Motor neuron (in vitro differentiated cells): ENCODE results near the gene TIMM10. TPM values are rescaled to one million over a fixed set of nuclear protein-coding genes. Genes with fewer than 3 reads are reported as not detected.
A peak's percentile ranks its signal among the peaks of the same experiment; 100 is the strongest.
"Not testable (repeated sequence)": the region's sequence is repeated elsewhere in the genome, so short reads cannot be mapped to it uniquely, and the experiment has no call there.

Experiments
- ATAC-seq, 8 experiments: fragments of 200-7000 bp; cut with Tn5 transposase; replicated peaks in 6 of 8; 2 replicates each; pipeline ENCODE4 v1.8.0; 2021; ENCODE audit warnings: mild to moderate bottlenecking in 8 of 8, moderate library complexity in 8 of 8
- H3K27ac ChIP-seq, 2 donors: fragments of 250-450 bp; sonication (Bioruptor Pico); 2 replicates each; pipeline ENCODE4 v1.9.0; 2021; ENCODE audit warnings: antibody characterized with exemption in 2 of 2, mild to moderate bottlenecking in 2 of 2, moderate library complexity in 1 of 2
- H3K4me1 ChIP-seq, 2 donors: fragments of 250-450 bp; sonication (Bioruptor Pico); replicated peaks in 1 of 2; 2 replicates each; pipeline ENCODE4 v1.6.1; 2021; ENCODE audit warnings: antibody characterized with exemption in 2 of 2, mild to moderate bottlenecking in 2 of 2, moderate library complexity in 1 of 2
- H3K4me3 ChIP-seq, 5 donors: fragments of 250-450 bp; sonication (Bioruptor Pico); 2 replicates each; pipeline ENCODE4 v1.9.0; 2021; ENCODE audit warnings: antibody characterized with exemption in 5 of 5, mild to moderate bottlenecking in 5 of 5, moderate library complexity in 4 of 5
- WGBS, 10 experiments: fragments of 450-650 bp; shearing (Covaris generic); methylation state at CpG; one replicate each; pipeline ENCODE4 v1.0.0; 2022; 5-methylcytosine and 5-hydroxymethylcytosine counted together
- in situ Hi-C, 9 experiments: fragments of 400-800 bp; cut with MboI; loops; one replicate each; pipeline ENCODE4 v1.15.0; 2021; ENCODE audit warnings: low sequenced_read_pairs in 9 of 9, low pct_unique_long_range_greater_than_20kb in 2 of 9; ENCODE audit not compliant: unreplicated experiment in 9 of 9
- total RNA-seq, 8 experiments: library from RNA; unstranded; fragments of 300-600 nt; gene quantifications; 2 replicates each; pipeline versions ENCODE4 v1.2.3 to v1.2.4, GENCODE V29; 2022

The TIMM10 gene
- total RNA-seq, 8 experiments from 2014 or later = 28.3 to 86.7 (median 58.9) TPM

- Histone ChIP-seq H3K4me3 (no peak within 1 kb of the TSS), H3K4me1 (no peaks in the 10 kb centered on the region), H3K27ac (no peak within 1 kb of the TSS)
- WGBS, 10 experiments = 10 to 73% (median 55%) methylated on average over 1 to 2 of the region's 14 CpGs; no CpG with 5 or more reads in 4 of the 10 experiments
- in situ Hi-C loops = loop anchor here in 1 of 9 experiments (25.0 kb wide), 1 partner anchor 175 kb away; no protein-coding TSS in a partner anchor
- ATAC-seq = no peak
Observed at GRCh38 chr11:57536947-57537619, 6.5 kb upstream of the TIMM10 start, which contains the start of gene SMTNL1. Gene SMTNL1 (plus strand): TSS chr11:57537595. CDS start chr11:57542643, 5,048 bp downstream.

- H3K27ac ChIP-seq, H3K4me3 ChIP-seq, H3K4me1 ChIP-seq, ATAC-seq: not testable (repeated sequence)
- in situ Hi-C loops = loop anchor here in 1 of 9 experiments (25.0 kb wide), 1 partner anchor 172 kb away; no protein-coding TSS in a partner anchor
- 0 to 100% (median 93%) methylated on average over 1 to 6 of the region's 7 CpGs; no CpG with 5 or more reads in 1 of the 10 experiments for WGBS, 10 experiments
Observed at GRCh38 chr11:57534449-57534848, 3.9 kb upstream of the TIMM10 start.

- peak in 3 of 8 experiments; percentile 37 to 45 (median 40) for ATAC-seq
- Histone ChIP-seq H3K4me3 (peak overlapping the region; percentile 52 to 88 (median 55)), H3K4me1 (peaks cover 6 to 13% of the 10 kb centered on the region in 2 donors), H3K27ac (peak overlapping the region in 1 of 2 donors; percentile 13)
- WGBS, 10 experiments = 0 to 11% (median 0%) methylated on average over 1 to 17 of the region's 17 CpGs; no CpG with 5 or more reads in 3 of the 10 experiments
- in situ Hi-C loops = loop anchor here in 1 of 9 experiments (25.0 kb wide), 1 partner anchor 168 kb away; no protein-coding TSS in a partner anchor
Observed at GRCh38 chr11:57530215-57530595, 349 bp downstream of the TIMM10 start.

GRCh38 chr11:57529012-57529411 lies 1.5 kb downstream of the TIMM10 start:
- no peak overlapping the region for H3K27ac ChIP-seq
- H3K4me1 ChIP-seq = peaks cover 6 to 13% of the 10 kb centered on the region in 2 donors
- in situ Hi-C loops = loop anchor here in 1 of 9 experiments (25.0 kb wide), 1 partner anchor 167 kb away; no protein-coding TSS in a partner anchor
- ATAC-seq = no peak
- H3K4me3 ChIP-seq = no peak overlapping the region

- in situ Hi-C loops = loop anchor here in 1 of 9 experiments (25.0 kb wide), 1 partner anchor 165 kb away; no protein-coding TSS in a partner anchor
- Histone ChIP-seq H3K4me3 (no peak overlapping the region), H3K27ac (no peak overlapping the region), H3K4me1 (peaks cover 6 to 13% of the 10 kb centered on the region in 2 donors)
- peak in 2 of 8 experiments; percentile 3 to 5 for ATAC-seq
- WGBS, 10 experiments = 0 to 100% (median 21%) methylated on average over 1 to 7 of the region's 7 CpGs; no CpG with 5 or more reads in 1 of the 10 experiments
Observed at GRCh38 chr11:57527056-57527631, 3.4 kb downstream of the TIMM10 start.

GRCh38 chr11:57523419-57523818 lies 7.1 kb downstream of the TIMM10 start:
- 80 to 100% (median 90%) methylated on average over 1 to 2 of the region's 4 CpGs; no CpG with 5 or more reads in 3 of the 10 experiments for WGBS, 10 experiments
- Histone ChIP-seq H3K27ac (no peak overlapping the region), H3K4me1 (peaks cover 2 to 4% of the 10 kb centered on the region in 2 donors), H3K4me3 (no peak overlapping the region)
- ATAC-seq = no peak
- in situ Hi-C loops = loop anchor here in 1 of 9 experiments (25.0 kb wide), 1 partner anchor 186 kb away; the partner anchor contains the start of genes P2RX3 and SSRP1

GRCh38 chr11:57521116-57521515 lies 9.4 kb downstream of the TIMM10 start:
- no peak overlapping the region for H3K27ac ChIP-seq
- in situ Hi-C loops = loop anchor here in 1 of 9 experiments (25.0 kb wide), 1 partner anchor 184 kb away; the partner anchor contains the start of genes P2RX3 and SSRP1
- ATAC-seq = no peak
- no peaks in the 10 kb centered on the region for H3K4me1 ChIP-seq
- no peak overlapping the region for H3K4me3 ChIP-seq
- 85 to 100% (median 90%) methylated on average over 1 to 2 of the region's 2 CpGs; no CpG with 5 or more reads in 3 of the 10 experiments for WGBS, 10 experiments

GRCh38 chr11:57516061-57516443 lies 14.5 kb downstream of the TIMM10 start:
- WGBS, 10 experiments = 0 to 50% (median 12%) methylated on average over 1 to 5 of the region's 5 CpGs; no CpG with 5 or more reads in 1 of the 10 experiments
- ATAC-seq = no peak
- in situ Hi-C loops = loop anchor here in 1 of 9 experiments (25.0 kb wide), 1 partner anchor 179 kb away; the partner anchor contains the start of genes P2RX3 and SSRP1
- peak overlapping the region; percentile 39 to 57 (median 48) for H3K4me3 ChIP-seq
- H3K27ac ChIP-seq = no peak overlapping the region
- peaks cover 5 to 10% of the 10 kb centered on the region in 2 donors for H3K4me1 ChIP-seq

- ATAC-seq = peak; percentile 58 to 70 (median 61)
- Histone ChIP-seq H3K4me1 (peaks cover 5 to 10% of the 10 kb centered on the region in 2 donors), H3K4me3 (peak within 1 kb of the TSS; percentile 39 to 57 (median 48)), H3K27ac (no peak within 1 kb of the TSS)
- in situ Hi-C loops = loop anchor here in 1 of 9 experiments (25.0 kb wide), 1 partner anchor 178 kb away; the partner anchor contains the start of genes P2RX3 and SSRP1
- WGBS, 10 experiments = 0 to 2% (median 0%) methylated on average over 1 to 10 of the region's 66 CpGs; no CpG with 5 or more reads in 3 of the 10 experiments
Observed at GRCh38 chr11:57515332-57516060, 15.1 kb downstream of the TIMM10 start, which contains the start of gene SLC43A1. Gene SLC43A1 (minus strand): TSS chr11:57515702. CDS start chr11:57514111, 1,591 bp downstream.

- Histone ChIP-seq H3K27ac (no peak overlapping the region), H3K4me1 (peaks cover 5 to 10% of the 10 kb centered on the region in 2 donors), H3K4me3 (peak overlapping the region; percentile 39 to 57 (median 48))
- in situ Hi-C loops = loop anchor here in 1 of 9 experiments (25.0 kb wide), 1 partner anchor 177 kb away; the partner anchor contains the start of genes P2RX3 and SSRP1
- peak; percentile 7 to 69 (median 58) for ATAC-seq
- 0% methylated on average over 5 to 9 of the region's 57 CpGs; no CpG with 5 or more reads in 8 of the 10 experiments for WGBS, 10 experiments
Observed at GRCh38 chr11:57514538-57515331, 15.8 kb downstream of the TIMM10 start.

- no peak overlapping the region for H3K27ac ChIP-seq
- peak overlapping the region; percentile 39 to 57 (median 48) for H3K4me3 ChIP-seq
- 4 to 31% (median 12%) methylated on average over 3 to 5 of the region's 35 CpGs; no CpG with 5 or more reads in 7 of the 10 experiments for WGBS, 10 experiments
- peaks cover 5 to 10% of the 10 kb centered on the region in 2 donors for H3K4me1 ChIP-seq
- in situ Hi-C loops = loop anchor here in 1 of 9 experiments (25.0 kb wide), 1 partner anchor 177 kb away; the partner anchor contains the start of genes P2RX3 and SSRP1
- peak; percentile 3 to 72 (median 61) for ATAC-seq
Observed at GRCh38 chr11:57513911-57514537, 16.5 kb downstream of the TIMM10 start.
